Bronchial epithelial cell (primary cell): ENCODE results near the gene BAZ1A. TPM values are rescaled to one million over a fixed set of nuclear protein-coding genes. Genes with fewer than 3 reads are reported as not detected.

Experiments
- DNase-seq: peaks from one replicate; pipeline ENCODE4 v3.0.0-alpha.2; 2010; ENCODE audit warnings: low read depth
- FAIRE-seq: peaks from 2 replicates; lab custom pipeline; 2011; peaks lifted over from hg19 to GRCh38; lab: Jason Lieb, UNC
- H3K27me3 ChIP-seq: 2 replicates; pipeline ENCODE4 v1.5.1; 2011; ENCODE audit warnings: low read length; ENCODE audit not compliant: control insufficient read depth, insufficient read depth
- H3K36me3 ChIP-seq: 2 replicates; pipeline ENCODE4 v1.5.1; 2011; ENCODE audit warnings: low read length; ENCODE audit not compliant: control insufficient read depth, insufficient read depth
- H3K4me3 ChIP-seq: 2 replicates; pipeline ENCODE4 v1.5.1; 2011; ENCODE audit warnings: mild to moderate bottlenecking, low read depth, low read length, control low read depth
- total RNA-seq: library from RNA; depleted of rRNA; stranded (reverse); fragments of >200 nt; gene quantifications from 2 replicates; pipeline ENCODE4 v1.2.1, GENCODE V29; 2014
- TF ChIP-seq, protein P1 (sequence below): IDR thresholded peaks from 2 replicates; pipeline ENCODE4 v1.5.1; 2011; ENCODE audit warnings: mild to moderate bottlenecking, moderate library complexity, low read length, control low read depth, inconsistent platforms; ENCODE audit not compliant: insufficient read depth, severe bottlenecking

The BAZ1A gene
- total RNA-seq, 1 donor from 2014 or later, result 35.0 TPM

DNA sequence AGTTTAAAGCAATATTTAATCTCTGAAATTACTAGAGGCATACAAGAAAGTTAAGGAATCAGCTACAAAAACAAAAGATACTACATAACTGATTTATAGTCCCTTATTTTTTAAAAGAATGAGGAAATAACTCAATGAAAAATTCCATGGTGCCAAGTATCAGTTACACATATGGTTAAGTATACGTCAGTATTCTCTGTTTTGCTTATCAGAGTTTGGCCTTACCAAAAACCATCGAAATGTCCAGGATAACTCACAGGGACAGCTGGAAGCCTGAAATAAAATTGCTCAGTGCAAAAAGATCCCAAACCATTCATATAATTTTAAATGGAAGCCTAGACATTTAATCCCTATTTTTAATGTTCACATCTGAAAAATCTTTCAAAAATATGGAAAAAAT, 164.4 kb downstream of the BAZ1A start:
- TF ChIP-seq, protein P1, sequence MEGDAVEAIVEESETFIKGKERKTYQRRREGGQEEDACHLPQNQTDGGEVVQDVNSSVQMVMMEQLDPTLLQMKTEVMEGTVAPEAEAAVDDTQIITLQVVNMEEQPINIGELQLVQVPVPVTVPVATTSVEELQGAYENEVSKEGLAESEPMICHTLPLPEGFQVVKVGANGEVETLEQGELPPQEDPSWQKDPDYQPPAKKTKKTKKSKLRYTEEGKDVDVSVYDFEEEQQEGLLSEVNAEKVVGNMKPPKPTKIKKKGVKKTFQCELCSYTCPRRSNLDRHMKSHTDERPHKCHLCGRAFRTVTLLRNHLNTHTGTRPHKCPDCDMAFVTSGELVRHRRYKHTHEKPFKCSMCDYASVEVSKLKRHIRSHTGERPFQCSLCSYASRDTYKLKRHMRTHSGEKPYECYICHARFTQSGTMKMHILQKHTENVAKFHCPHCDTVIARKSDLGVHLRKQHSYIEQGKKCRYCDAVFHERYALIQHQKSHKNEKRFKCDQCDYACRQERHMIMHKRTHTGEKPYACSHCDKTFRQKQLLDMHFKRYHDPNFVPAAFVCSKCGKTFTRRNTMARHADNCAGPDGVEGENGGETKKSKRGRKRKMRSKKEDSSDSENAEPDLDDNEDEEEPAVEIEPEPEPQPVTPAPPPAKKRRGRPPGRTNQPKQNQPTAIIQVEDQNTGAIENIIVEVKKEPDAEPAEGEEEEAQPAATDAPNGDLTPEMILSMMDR, result no peak
- DNase-seq (no peak), FAIRE-seq (no peak)
- H3K36me3 ChIP-seq, result no peaks in the 10 kb centered on the region
- no peaks in the 10 kb centered on the region for H3K27me3 ChIP-seq
- no peak overlapping the region for H3K4me3 ChIP-seq

DNA sequence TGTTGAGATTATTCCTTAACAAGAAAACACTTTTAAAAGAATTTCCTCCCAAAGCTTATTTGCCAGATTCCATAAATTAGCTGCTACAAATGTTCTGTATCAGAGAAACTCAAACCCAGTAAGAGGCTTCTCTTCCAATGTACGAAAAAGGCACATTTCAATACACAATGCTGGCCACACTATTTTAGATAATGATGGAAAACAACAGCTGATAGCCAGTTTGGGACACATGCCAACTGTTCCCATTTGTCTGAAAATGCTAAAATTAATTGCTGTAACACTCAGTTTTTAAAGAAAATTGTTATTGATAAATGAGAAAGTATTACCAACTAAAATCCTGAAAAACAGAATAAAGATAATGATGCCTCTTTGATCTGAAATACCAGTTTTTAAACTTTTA, 165.2 kb downstream of the BAZ1A start:
- no peak for FAIRE-seq

DNA sequence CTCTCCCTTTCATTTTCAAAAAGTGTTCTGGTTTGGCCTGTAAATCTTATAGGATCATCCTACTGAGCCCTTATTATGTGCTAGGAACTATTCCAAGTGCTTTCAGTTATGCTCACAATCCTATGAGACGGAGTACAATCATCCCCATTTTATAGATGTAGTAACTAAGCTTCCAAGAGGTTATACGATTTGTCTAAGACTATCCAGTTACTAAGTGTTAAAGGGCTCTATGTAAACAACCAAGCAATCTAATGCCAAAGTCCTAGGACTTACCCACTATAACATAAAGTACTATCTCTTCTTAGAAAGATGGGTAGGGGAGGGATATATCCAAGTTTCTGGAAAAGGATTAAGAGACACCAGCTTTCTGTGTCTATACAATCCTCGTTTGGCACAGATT, 167.4 kb downstream of the BAZ1A start:
- TF ChIP-seq, protein P1, result no peak
- Histone ChIP-seq H3K4me3 (no peak overlapping the region), H3K27me3 (no peaks in the 10 kb centered on the region), H3K36me3 (no peaks in the 10 kb centered on the region)
- DNase-seq (no peak), FAIRE-seq (no peak)

More for the DNA sequence above, 165.2 kb downstream of the BAZ1A start:
- H3K4me3 ChIP-seq, result no peak overlapping the region
- H3K36me3 ChIP-seq, result no peaks in the 10 kb centered on the region
- no peak for DNase-seq
- no peaks in the 10 kb centered on the region for H3K27me3 ChIP-seq
- TF ChIP-seq, protein P1, result no peak

Other genes with a start within 250 kb of the BAZ1A start
- 97.3 and 146 TPM in 2 replicates for gene SNX6, start 245.2 kb downstream of the BAZ1A start, total RNA-seq
- gene CFL2, start 160.8 kb downstream of the BAZ1A start, total RNA-seq, result 8.2 and 17.9 TPM in 2 replicates
- gene SRP54, start 107.6 kb upstream of the BAZ1A start, total RNA-seq, result 86.2 and 87.1 TPM in 2 replicates
- 42.9 and 49.8 TPM in 2 replicates for gene FAM177A1, start 170.9 kb upstream of the BAZ1A start, total RNA-seq
- gene PPP2R3C, start 246.6 kb upstream of the BAZ1A start, total RNA-seq, result 12.2 and 15.0 TPM in 2 replicates
- 21.6 and 24.5 TPM in 2 replicates for gene PRORP, start 247.2 kb upstream of the BAZ1A start, total RNA-seq